Ovary (tissue), 10 donors: ENCODE results near the gene KRTAP19-7. TPM values are rescaled to one million over a fixed set of nuclear protein-coding genes. Genes with fewer than 3 reads are reported as not detected.

Experiments used
- DNase-seq, 5 donors: peaks; one replicate each; pipeline ENCODE4 v3.0.0-alpha.2; 2019 to 2020
- H3K27ac ChIP-seq, 2 donors: fragments of 200-600 bp; one replicate each; pipeline versions ENCODE4 v1.5.1 to v1.8.0; 2019 to 2022
- H3K27me3 ChIP-seq: fragments of 200-600 bp; one replicate; pipeline ENCODE4 v1.8.0; 2022
- H3K36me3 ChIP-seq: fragments of 200-600 bp; sonication (generic); one replicate; pipeline ENCODE4 v1.5.1; 2019
- H3K4me1 ChIP-seq: one replicate; pipeline ENCODE4 v1.8.1; 2013; ENCODE audit warnings: mild to moderate bottlenecking, moderate library complexity; ENCODE audit not compliant: insufficient read depth
- H3K4me3 ChIP-seq: fragments of 200-600 bp; sonication (generic); one replicate; pipeline ENCODE4 v1.5.1; 2017
- H3K9me3 ChIP-seq, 2 donors: fragments of 200-600 bp in 1 of 2; sonication (generic) in 1 of 2; one replicate each; pipeline versions ENCODE4 v1.5.1 to v1.8.1; 2013 to 2019; ENCODE audit warnings: mild to moderate bottlenecking in 1 of 2, moderate library complexity in 1 of 2
- EP300 ChIP-seq: sonication (generic); formaldehyde crosslinking; IDR thresholded peaks from one replicate; pipeline ENCODE4 v1.6.1; 2017; ENCODE audit warnings: antibody characterized with exemption
- POLR2A ChIP-seq: fragments of 450-650 bp; IDR thresholded peaks from one replicate; pipeline ENCODE4 v1.6.1; 2017; ENCODE audit warnings: antibody characterized with exemption, mild to moderate bottlenecking, moderate library complexity
- WGBS, 3 donors: extraction: QIAGEN DNeasy Blood & Tissue Kit in 1 of 3; methylation state at CpG; one replicate each; pipeline versions ENCODE4 v1.1.5 to v1.1.7; 2013 to 2017; 5-methylcytosine and 5-hydroxymethylcytosine counted together
- intact Hi-C, 4 donors: fragments of 100-400 bp; cut with DNase I; formaldehyde crosslinking; loops; one replicate each; pipeline versions ENCODE4 v1.11.0 to v1.15.1; 2022 to 2023
- long read RNA-seq, 3 donors: library from polyadenylated mRNA in 2 of 3; unstranded in 2 of 3; transcript quantifications; one replicate each; pipeline ENCODE4 v2.0.0 and lab custom pipeline, GENCODE V29; 2021 to 2026
- polyA plus RNA-seq, 2 donors: library from polyadenylated mRNA; stranded (reverse); fragments of 200-250 nt in 1 of 2; fragments of 350-450 nt in 1 of 2; fragmentation: Illumina TruSeq in 1 of 2; extraction: RNeasy Lipid Tissue Mini Kit (QIAGEN cat#74804) in 1 of 2; gene quantifications; one replicate each; pipeline ENCODE4 v1.2.3, GENCODE V29; 2013 to 2014
- total RNA-seq, 7 donors: library from RNA; depleted of rRNA in 2 of 7; stranded (reverse); fragments of >200 nt in 2 of 7; fragmentation: NEBNext Ultra II Directional in 3 of 7; extraction: Animal tissue kit (Norgen Biotek cat#: 25700) in 3 of 7; gene quantifications; one replicate each; pipeline versions ENCODE4 v1.1.0 to v1.2.4, GENCODE V29; 2016 to 2023
- TF ChIP-seq, protein P1 (sequence below), 3 donors: fragments of 450-650 bp in 2 of 3; fragments of 200-600 bp in 1 of 3; IDR thresholded peaks; one replicate each; pipeline versions ENCODE4 v1.5.1 to v1.8.0; 2016 to 2022; ENCODE audit warnings: antibody characterized with exemption in 3 of 3, mild to moderate bottlenecking in 1 of 3
- donor health status: DM: no; HTN: no; CAD: no; lungs with moderate emphysema.
- donor health status: DM: no; HTN: no; CAD: no.
- donor health status: Bipolar disorder and iron deficiency.
- donor health status: DM: yes; HTN: yes; CAD: no.
- donor health status: DM: no; HTN: no; CAD: no.
- donor health status: DM: yes; HTN: yes; CAD: no.

KRTAP19-7 gene, protein sequence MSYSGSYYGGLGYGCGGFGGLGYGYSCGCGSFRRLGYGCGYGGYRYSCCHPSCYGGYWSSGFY
- total RNA-seq (not detected), polyA plus RNA-seq (not detected)
- long read RNA-seq, donor 1 = 0 reads
- long read RNA-seq, donor 2 = 0 reads
- long read RNA-seq, donor 3 = 0 reads

DNA sequence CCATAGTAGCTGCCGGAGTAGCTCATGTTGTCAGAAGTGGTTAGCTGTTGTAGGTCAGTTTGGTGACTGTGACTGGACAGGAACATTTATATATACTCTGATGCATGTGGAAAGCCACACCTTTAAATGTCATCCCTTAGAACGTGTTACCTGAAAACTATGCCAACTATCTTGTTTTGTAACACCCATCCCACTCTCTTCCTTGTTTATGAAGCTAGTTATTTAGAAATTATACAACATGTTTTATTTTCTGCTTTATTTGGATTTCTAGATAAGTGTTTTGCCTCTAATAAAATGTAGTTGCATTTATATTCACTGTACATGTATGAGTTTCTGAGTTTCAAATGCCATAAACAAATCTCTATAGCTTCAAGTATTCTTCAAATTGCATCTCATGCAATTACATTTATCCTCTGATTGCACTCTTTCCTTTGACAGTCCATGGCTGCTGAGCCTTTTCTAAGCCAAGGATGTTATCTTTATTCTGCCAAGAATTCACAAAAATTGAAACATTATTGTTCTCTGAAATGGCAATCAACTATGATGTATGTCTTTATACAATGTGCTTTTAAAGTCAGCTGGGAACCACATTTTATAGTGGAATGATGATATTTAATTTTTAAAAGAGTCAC is at the start of gene KRTAP19-7:
KRTAP19-7 (minus strand) TSS at position 51 of the 632 bp plus-strand sequence; CDS start at position 26, 25 bp downstream.
- WGBS, 3 donors = 54 to 76% (median 68%) methylated on average over 2 of the region's 2 CpGs
- Histone ChIP-seq H3K4me1 (no peaks in the 10 kb centered on the region), H3K27me3 (no peaks in the 10 kb centered on the region), H3K9me3 (no peaks in the 10 kb centered on the region), H3K36me3 (no peaks in the 10 kb centered on the region), H3K27ac (no peak within 1 kb of the TSS), H3K4me3 (no peak within 1 kb of the TSS)
- no peak for DNase-seq
- TF ChIP-seq, protein P1, sequence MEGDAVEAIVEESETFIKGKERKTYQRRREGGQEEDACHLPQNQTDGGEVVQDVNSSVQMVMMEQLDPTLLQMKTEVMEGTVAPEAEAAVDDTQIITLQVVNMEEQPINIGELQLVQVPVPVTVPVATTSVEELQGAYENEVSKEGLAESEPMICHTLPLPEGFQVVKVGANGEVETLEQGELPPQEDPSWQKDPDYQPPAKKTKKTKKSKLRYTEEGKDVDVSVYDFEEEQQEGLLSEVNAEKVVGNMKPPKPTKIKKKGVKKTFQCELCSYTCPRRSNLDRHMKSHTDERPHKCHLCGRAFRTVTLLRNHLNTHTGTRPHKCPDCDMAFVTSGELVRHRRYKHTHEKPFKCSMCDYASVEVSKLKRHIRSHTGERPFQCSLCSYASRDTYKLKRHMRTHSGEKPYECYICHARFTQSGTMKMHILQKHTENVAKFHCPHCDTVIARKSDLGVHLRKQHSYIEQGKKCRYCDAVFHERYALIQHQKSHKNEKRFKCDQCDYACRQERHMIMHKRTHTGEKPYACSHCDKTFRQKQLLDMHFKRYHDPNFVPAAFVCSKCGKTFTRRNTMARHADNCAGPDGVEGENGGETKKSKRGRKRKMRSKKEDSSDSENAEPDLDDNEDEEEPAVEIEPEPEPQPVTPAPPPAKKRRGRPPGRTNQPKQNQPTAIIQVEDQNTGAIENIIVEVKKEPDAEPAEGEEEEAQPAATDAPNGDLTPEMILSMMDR (IDR thresholded peaks at IDR 0.05) = no peak
- TF ChIP-seq EP300 (no peak), POLR2A (no peak)
- intact Hi-C loops = no loop called here

DNA sequence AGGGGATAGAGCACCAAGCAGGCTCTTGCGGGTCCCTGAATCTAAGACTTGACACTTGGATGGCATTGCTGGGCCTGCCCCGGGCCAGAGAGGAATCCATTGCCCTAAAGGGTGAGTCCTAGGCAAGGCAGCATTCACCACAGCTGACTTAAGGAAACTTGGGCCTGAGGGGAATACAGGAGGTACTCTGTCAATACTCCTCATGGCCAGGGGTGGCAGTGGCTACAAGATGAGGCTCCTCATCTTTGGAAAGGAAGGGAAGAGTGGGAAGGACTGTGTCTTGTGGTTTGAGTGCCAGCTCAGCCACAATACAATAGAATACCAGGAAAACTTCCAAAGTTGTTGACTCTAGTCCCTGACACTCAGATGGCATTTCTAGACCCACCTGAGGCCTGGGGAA is 44.9 kb upstream of the KRTAP19-7 start:
- WGBS, 3 donors = 78 to 91% (median 85%) methylated on average over 2 of the region's 2 CpGs
- Histone ChIP-seq H3K27ac (no peak overlapping the region), H3K27me3 (no peaks in the 10 kb centered on the region), H3K9me3 (no peaks in the 10 kb centered on the region), H3K36me3 (no peaks in the 10 kb centered on the region), H3K4me1 (no peaks in the 10 kb centered on the region), H3K4me3 (no peak overlapping the region)
- intact Hi-C loops = no loop called here
- DNase-seq = no peak
- no peak for TF ChIP-seq POLR2A
- TF ChIP-seq EP300 = no peak
- TF ChIP-seq, protein P1 (IDR thresholded peaks at IDR 0.05) = no peak

DNA sequence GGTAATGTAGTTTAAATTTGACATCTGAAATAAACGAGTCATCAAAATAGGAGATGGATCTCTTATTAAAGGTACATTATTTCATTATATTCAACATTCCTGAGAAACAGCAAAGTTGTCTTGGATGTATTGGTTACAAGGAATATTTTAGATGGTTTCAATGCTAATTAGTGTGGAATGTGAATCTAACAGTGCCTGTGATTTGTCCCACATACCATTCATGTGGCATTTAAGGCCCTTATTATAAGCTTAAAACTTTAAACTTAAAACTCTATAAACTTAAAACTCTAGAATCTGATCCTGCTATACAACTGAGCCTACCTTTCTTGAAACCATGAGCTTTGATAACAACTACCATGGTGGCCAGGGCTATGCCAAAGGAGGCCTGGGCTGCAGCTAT is 39.7 kb upstream of the KRTAP19-7 start, which contains the start of gene KRTAP22-1:
KRTAP22-1 (plus strand) TSS at position 301 of the 400 bp plus-strand sequence.
- no peak for DNase-seq
- WGBS, 3 donors = 39 to 92% (median 46%) methylated on average over 1 of the region's 1 CpG
- TF ChIP-seq EP300 = no peak
- TF ChIP-seq POLR2A = no peak
- TF ChIP-seq, protein P1 (IDR thresholded peaks at IDR 0.05) = no peak
- H3K4me3 ChIP-seq = no peak within 1 kb of the TSS
- H3K27me3 ChIP-seq = no peaks in the 10 kb centered on the region
- H3K36me3 ChIP-seq = no peaks in the 10 kb centered on the region
- intact Hi-C loops = no loop called here
- no peaks in the 10 kb centered on the region for H3K4me1 ChIP-seq
- H3K27ac ChIP-seq = no peak within 1 kb of the TSS
- no peaks in the 10 kb centered on the region for H3K9me3 ChIP-seq

DNA sequence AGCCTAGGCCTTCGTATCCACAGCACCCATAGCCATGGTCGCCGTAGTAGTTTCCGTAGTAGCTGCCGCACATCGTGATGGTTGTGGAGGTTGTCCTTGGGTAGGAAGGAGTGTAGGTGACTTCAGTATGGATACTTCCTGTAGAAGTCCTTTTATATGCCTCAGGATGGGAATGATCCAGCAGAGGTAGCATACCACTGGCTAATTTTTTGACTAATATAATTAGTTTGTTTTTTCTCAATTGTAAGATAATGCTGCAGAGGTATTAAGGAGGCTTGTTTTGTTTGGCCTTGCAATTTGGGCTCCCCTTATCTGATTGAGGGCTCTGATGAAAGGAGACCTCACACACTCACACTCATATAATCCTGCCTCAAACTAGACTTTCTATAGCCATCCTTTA is 37.7 kb upstream of the KRTAP19-7 start, which contains the start of gene KRTAP6-2:
KRTAP6-2 (minus strand) TSS at position 101 of the 400 bp plus-strand sequence; CDS start at position 73, 28 bp downstream.
- no peaks in the 10 kb centered on the region for H3K36me3 ChIP-seq
- TF ChIP-seq, protein P1 (IDR thresholded peaks at IDR 0.05) = no peak
- no peak for TF ChIP-seq POLR2A
- no peak for TF ChIP-seq EP300
- H3K4me1 ChIP-seq = no peaks in the 10 kb centered on the region
- no peak within 1 kb of the TSS for H3K4me3 ChIP-seq
- H3K27ac ChIP-seq = no peak within 1 kb of the TSS
- no peak for DNase-seq
- intact Hi-C loops = no loop called here
- WGBS, 3 donors = 91 to 94% (median 92%) methylated on average over 6 of the region's 6 CpGs
- no peaks in the 10 kb centered on the region for H3K9me3 ChIP-seq
- no peaks in the 10 kb centered on the region for H3K27me3 ChIP-seq
